ENCODE results near the gene SPATS2.
"Not testable (repeated sequence)": the region's sequence is repeated elsewhere in the genome, so short reads cannot be mapped to it uniquely, and the experiment has no call there.

SPATS2 gene

DNA sequence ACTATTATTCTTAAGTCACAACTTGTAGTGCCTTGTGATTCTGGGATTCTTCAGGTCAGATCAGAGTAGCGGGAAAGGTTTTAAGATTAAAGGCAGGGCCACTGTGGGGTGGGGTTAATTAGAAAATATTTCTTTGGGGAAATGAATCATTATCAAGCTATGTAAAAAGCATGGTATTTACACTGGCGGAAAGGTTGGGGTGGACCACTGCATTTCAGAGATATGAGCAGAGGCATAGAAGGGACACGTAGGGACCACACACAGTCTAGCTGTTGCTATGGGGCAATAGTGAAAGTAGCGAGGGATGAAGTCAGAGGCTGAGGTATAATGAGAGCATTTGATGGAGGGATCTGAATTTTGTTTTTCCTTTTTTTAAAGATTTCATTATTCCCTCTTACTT lies 139.9 kb downstream of the SPATS2 start:
- no peak overlapping the region for H3K4me3 ChIP-seq (ENCODE audit: low read depth, low read length)

DNA sequence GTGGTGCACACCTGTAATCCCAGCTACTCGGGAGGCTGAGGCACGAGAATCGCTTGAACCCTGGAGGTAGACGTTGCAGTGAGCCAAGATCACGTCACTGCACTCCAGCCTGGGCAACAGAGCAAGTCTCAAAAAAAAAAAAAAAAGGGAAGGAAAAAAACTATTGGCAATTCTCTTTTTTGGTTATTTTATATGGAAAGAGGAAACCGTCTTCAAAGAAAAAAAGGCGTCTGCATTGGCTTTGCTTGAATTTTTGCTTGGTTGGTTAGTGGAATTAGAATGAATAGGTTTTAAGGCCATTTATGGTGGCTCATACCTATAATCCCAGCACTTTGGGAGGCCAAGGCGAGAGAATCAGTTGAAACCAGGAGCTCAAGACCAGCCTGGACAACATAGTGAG lies 142.4 kb downstream of the SPATS2 start:
- not testable (repeated sequence) for H3K4me3 ChIP-seq (ENCODE audit: low read depth, low read length)

GRCh38 chr12:49511410-49511809 lies 144.1 kb downstream of the SPATS2 start:
- no peak overlapping the region for H3K4me3 ChIP-seq (ENCODE audit: low read depth, low read length)

- no peak overlapping the region for H3K4me3 ChIP-seq (ENCODE audit: low read depth, low read length)
These were observed 145.3 kb downstream of the SPATS2 start for GRCh38 chr12:49512546-49512945.

DNA sequence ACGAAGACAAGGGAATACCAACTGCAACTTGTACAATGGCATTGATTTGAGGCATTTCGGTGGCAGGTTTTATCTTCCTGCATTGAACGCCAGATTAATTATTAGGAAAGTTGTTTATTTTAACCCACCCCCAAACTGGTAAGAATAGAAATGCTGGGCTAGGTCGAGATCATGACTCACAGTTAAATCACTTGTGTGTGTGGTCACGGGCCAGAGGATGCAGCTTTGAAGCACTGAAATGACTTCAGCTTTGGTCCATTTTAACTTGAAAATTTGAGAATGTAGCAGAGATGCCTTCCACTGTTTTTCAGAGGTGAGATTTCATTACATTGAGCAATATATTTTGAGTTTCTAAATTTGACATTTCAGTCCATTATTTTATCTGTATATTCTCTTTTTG lies 148.0 kb downstream of the SPATS2 start:
- no peak overlapping the region for H3K4me3 ChIP-seq (ENCODE audit: low read depth, low read length)

- H3K4me3 ChIP-seq (ENCODE audit: low read depth, low read length): no peak overlapping the region
These were observed 151.8 kb downstream of the SPATS2 start for GRCh38 chr12:49518914-49519573.

DNA sequence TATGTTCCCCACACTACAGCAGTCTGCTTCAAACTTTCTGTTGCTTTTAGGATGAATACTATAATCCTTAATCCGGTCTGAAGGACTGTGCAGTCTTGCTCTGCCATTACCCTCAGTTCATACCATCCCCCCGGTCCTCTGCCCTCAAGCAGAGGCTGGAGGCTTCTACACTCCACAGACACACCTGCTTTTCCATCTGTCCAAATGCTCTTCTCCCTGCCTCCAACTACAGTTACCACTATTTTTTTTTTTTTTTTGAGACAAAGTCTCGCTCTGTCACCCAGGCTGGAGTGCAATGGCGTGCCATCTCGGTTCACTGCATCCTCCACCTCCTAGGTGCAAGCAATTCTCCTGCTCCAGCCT lies 152.3 kb downstream of the SPATS2 start:
- no peak overlapping the region for H3K4me3 ChIP-seq (ENCODE audit: low read depth, low read length)

DNA sequence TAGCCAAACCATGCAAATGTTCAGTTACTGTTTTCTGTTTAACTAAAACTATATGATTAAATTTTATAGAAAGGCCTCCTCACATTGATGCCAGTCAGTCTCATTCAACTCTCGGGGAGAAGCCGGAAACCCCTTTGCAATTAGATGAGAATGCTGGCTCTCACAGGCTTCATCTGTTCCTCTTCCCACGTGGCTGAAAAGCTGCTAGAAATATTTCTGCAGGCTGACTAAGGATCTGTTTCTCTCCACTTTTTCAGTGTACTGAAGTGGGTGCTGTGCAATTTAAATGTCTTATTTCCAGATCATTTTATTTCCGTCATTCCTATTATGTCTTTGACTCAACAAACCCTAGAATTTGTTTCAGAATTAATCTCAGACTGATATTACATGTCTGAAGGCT lies 154.1 kb downstream of the SPATS2 start:
- H3K4me3 ChIP-seq (ENCODE audit: low read depth, low read length): no peak overlapping the region

GRCh38 chr12:49524660-49525324 lies 157.5 kb downstream of the SPATS2 start:
- H3K4me3 ChIP-seq (ENCODE audit: low read depth, low read length): no peak overlapping the region

GRCh38 chr12:49525942-49526341 lies 158.7 kb downstream of the SPATS2 start:
- H3K4me3 ChIP-seq (ENCODE audit: low read depth, low read length): no peak overlapping the region

- no peak overlapping the region for H3K4me3 ChIP-seq (ENCODE audit: low read depth, low read length)
These were observed 160.3 kb downstream of the SPATS2 start for GRCh38 chr12:49527361-49528130.

DNA sequence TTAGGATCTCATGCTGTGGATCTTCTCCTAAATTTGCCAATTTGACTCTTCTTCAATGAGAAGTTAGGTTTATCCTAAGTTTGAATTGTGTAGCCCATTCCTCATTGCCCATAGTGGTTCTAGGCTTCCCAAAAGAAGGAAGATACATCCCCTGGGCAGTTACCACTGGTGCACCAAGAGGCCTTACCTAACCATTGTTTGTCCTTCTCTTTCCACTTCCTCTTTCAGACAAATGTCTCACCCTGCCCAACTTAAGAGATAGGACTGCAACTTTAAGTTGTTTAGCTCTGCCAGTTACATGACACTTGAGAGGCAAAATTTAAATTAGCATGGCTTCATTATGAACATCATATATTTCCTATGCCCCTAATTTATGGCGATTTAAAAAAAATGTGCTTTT lies 162.2 kb downstream of the SPATS2 start:
- H3K4me3 ChIP-seq (ENCODE audit: low read depth, low read length): no peak overlapping the region

DNA sequence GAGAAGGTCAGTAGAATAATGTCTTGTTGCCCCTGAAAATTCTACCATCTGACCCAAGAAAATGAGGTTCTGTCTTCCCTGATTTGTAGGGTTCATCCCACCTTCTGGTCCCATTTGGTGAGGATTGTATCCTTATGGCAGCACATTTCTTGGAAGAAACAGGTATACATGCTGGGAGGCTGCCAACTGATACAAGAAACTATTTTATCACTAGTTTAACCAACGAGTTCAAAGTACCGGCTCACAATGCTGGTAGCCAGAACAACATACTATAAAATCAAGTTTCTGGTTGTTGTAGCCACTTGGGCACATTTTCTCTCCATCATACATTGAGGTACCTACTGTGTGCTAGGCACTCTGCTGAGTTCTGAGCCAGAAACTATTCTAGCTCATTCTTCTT lies 164.5 kb downstream of the SPATS2 start:
- H3K4me3 ChIP-seq (ENCODE audit: low read depth, low read length): no peak overlapping the region

- no peak overlapping the region for H3K4me3 ChIP-seq (ENCODE audit: low read depth, low read length)
These were observed 166.1 kb downstream of the SPATS2 start for GRCh38 chr12:49533331-49533730.

GRCh38 chr12:49534122-49534521 lies 166.9 kb downstream of the SPATS2 start:
- H3K4me3 ChIP-seq (ENCODE audit: low read depth, low read length): not testable (repeated sequence)

DNA sequence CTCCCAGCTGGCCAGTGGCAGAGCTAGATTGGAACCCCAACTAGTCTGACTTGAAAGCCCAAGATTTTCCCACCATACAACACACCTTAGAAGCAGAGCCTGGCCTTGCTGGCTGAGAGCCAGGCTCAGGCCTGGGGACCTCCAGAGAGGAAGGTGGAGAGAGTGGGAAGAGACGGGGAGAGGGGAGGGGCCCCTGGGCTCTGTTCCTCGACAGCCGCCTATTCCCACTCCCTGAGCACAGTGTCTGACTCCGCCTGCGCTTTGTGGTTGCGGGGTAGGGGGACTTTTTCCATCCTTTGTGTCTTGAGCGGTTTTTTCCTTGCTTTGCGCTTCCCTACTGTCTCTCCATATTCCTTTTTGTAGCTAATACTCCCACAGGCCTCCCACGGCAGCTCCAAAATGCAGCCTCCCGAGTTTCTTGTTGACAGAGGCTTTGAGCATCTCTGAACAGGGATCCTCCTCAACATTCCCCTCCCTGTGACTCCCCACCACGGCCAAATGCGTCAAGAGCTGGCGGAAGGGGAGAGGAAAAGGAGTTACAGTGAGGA lies 167.5 kb downstream of the SPATS2 start:
- H3K4me3 ChIP-seq (ENCODE audit: low read depth, low read length): no peak overlapping the region

DNA sequence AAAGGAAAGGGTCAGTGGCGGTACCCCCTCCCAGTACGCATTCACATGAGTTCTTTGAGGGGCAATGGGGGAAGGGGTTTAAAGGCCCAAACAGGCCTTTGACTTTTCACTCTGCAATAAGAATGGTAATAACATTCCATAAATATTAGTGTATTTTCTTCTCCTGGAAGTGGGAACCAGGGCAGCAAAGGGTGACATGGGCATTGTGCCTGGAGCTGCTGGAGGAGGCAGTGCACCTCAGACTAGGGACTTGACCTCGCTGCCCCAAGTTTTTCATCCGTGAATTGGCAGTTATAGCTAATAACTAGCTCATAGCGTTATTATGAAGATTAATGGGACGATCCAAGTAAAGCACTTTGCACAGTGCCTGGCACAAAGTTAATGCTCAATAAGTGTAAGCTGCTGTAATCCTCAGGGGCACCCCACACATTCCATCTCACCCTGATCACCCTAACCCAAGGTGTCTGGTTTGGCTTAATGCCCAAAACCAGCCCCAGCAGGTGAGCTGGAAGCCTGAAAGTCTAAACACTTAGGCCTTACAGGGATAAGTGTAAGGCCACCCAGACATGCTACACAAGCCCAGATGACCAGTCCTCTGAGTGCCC lies 168.8 kb downstream of the SPATS2 start:
- H3K4me3 ChIP-seq (ENCODE audit: low read depth, low read length): no peak overlapping the region

GRCh38 chr12:49536526-49537071 lies 169.3 kb downstream of the SPATS2 start:
- no peak overlapping the region for H3K4me3 ChIP-seq (ENCODE audit: low read depth, low read length)

- peak overlapping the region; percentile 8 for H3K4me3 ChIP-seq (ENCODE audit: low read depth, low read length)
These were observed 170.0 kb downstream of the SPATS2 start for GRCh38 chr12:49537231-49537751.

- peak overlapping the region; percentile 8 for H3K4me3 ChIP-seq (ENCODE audit: low read depth, low read length)
These were observed 170.7 kb downstream of the SPATS2 start for GRCh38 chr12:49537752-49538509.
